Measurements from ENCODE around the gene BMP5.

- TF ChIP-seq CTCF (IDR thresholded peaks at IDR 0.05; ENCODE audit: control extremely low read depth in 1 of 3, insufficient read depth in 1 of 3, low read depth in 1 of 3, low read length in 3 of 3) (no peak), POLR2A (IDR thresholded peaks at IDR 0.05; ENCODE audit: control extremely low read depth in 1 of 2, low read depth in 2 of 2, low read length in 2 of 2) (no peak), ASH2L (IDR thresholded peaks at IDR 0.05; ENCODE audit: low read length) (no peak), ATF3 (IDR thresholded peaks at IDR 0.05; ENCODE audit: insufficient read depth, low read depth, low read length) (no peak), POLR2AphosphoS5 (IDR thresholded peaks at IDR 0.05; ENCODE audit: low read depth, low read length) (no peak), EZH2 (IDR thresholded peaks at IDR 0.05; ENCODE audit: low read depth, low read length, severe bottlenecking) (no peak), EGR1 (IDR thresholded peaks at IDR 0.05; ENCODE audit: borderline replicate concordance, low read depth, low read length) (no peak), RAD21 (IDR thresholded peaks at IDR 0.05 in 1 of 2, conservative IDR thresholded peaks at IDR 0.05 in 1 of 2; ENCODE audit: low read depth in 2 of 2, low read length in 2 of 2) (no peak), CEBPB (IDR thresholded peaks at IDR 0.05; ENCODE audit: low read depth, low read length) (no peak), SIX5 (IDR thresholded peaks at IDR 0.05; ENCODE audit: low read depth, low read length) (no peak), RFX5 (IDR thresholded peaks at IDR 0.05; ENCODE audit: borderline replicate concordance, low read depth, low read length) (no peak), JUN (IDR thresholded peaks at IDR 0.05; ENCODE audit: low read depth, low read length) (no peak), KDM5A (IDR thresholded peaks at IDR 0.05; ENCODE audit: low read length) (no peak)
- TF ChIP-seq, protein P1, sequence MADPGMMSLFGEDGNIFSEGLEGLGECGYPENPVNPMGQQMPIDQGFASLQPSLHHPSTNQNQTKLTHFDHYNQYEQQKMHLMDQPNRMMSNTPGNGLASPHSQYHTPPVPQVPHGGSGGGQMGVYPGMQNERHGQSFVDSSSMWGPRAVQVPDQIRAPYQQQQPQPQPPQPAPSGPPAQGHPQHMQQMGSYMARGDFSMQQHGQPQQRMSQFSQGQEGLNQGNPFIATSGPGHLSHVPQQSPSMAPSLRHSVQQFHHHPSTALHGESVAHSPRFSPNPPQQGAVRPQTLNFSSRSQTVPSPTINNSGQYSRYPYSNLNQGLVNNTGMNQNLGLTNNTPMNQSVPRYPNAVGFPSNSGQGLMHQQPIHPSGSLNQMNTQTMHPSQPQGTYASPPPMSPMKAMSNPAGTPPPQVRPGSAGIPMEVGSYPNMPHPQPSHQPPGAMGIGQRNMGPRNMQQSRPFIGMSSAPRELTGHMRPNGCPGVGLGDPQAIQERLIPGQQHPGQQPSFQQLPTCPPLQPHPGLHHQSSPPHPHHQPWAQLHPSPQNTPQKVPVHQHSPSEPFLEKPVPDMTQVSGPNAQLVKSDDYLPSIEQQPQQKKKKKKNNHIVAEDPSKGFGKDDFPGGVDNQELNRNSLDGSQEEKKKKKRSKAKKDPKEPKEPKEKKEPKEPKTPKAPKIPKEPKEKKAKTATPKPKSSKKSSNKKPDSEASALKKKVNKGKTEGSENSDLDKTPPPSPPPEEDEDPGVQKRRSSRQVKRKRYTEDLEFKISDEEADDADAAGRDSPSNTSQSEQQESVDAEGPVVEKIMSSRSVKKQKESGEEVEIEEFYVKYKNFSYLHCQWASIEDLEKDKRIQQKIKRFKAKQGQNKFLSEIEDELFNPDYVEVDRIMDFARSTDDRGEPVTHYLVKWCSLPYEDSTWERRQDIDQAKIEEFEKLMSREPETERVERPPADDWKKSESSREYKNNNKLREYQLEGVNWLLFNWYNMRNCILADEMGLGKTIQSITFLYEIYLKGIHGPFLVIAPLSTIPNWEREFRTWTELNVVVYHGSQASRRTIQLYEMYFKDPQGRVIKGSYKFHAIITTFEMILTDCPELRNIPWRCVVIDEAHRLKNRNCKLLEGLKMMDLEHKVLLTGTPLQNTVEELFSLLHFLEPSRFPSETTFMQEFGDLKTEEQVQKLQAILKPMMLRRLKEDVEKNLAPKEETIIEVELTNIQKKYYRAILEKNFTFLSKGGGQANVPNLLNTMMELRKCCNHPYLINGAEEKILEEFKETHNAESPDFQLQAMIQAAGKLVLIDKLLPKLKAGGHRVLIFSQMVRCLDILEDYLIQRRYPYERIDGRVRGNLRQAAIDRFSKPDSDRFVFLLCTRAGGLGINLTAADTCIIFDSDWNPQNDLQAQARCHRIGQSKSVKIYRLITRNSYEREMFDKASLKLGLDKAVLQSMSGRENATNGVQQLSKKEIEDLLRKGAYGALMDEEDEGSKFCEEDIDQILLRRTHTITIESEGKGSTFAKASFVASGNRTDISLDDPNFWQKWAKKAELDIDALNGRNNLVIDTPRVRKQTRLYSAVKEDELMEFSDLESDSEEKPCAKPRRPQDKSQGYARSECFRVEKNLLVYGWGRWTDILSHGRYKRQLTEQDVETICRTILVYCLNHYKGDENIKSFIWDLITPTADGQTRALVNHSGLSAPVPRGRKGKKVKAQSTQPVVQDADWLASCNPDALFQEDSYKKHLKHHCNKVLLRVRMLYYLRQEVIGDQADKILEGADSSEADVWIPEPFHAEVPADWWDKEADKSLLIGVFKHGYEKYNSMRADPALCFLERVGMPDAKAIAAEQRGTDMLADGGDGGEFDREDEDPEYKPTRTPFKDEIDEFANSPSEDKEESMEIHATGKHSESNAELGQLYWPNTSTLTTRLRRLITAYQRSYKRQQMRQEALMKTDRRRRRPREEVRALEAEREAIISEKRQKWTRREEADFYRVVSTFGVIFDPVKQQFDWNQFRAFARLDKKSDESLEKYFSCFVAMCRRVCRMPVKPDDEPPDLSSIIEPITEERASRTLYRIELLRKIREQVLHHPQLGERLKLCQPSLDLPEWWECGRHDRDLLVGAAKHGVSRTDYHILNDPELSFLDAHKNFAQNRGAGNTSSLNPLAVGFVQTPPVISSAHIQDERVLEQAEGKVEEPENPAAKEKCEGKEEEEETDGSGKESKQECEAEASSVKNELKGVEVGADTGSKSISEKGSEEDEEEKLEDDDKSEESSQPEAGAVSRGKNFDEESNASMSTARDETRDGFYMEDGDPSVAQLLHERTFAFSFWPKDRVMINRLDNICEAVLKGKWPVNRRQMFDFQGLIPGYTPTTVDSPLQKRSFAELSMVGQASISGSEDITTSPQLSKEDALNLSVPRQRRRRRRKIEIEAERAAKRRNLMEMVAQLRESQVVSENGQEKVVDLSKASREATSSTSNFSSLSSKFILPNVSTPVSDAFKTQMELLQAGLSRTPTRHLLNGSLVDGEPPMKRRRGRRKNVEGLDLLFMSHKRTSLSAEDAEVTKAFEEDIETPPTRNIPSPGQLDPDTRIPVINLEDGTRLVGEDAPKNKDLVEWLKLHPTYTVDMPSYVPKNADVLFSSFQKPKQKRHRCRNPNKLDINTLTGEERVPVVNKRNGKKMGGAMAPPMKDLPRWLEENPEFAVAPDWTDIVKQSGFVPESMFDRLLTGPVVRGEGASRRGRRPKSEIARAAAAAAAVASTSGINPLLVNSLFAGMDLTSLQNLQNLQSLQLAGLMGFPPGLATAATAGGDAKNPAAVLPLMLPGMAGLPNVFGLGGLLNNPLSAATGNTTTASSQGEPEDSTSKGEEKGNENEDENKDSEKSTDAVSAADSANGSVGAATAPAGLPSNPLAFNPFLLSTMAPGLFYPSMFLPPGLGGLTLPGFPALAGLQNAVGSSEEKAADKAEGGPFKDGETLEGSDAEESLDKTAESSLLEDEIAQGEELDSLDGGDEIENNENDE (IDR thresholded peaks at IDR 0.05; ENCODE audit: insufficient replicate concordance, low read length): no peak
These were observed 34.0 kb downstream of the BMP5 start for GRCh38 chr6:55841341-55841740.
